CD14-positive monocyte (primary cell): ENCODE data around the gene TOMM22. TPM values are rescaled to one million over a fixed set of nuclear protein-coding genes. Genes with fewer than 3 reads are reported as not detected.

ENCODE experiments used
- DNase-seq, 3 donors: peaks; one replicate each; pipeline ENCODE4 v3.0.0-alpha.2; 2011 to 2022
- H2AFZ ChIP-seq: 2 replicates; pipeline ENCODE4 v1.6.0; 2012; ENCODE audit warnings: mild to moderate bottlenecking, low read depth, low read length, inconsistent platforms; ENCODE audit not compliant: insufficient read depth, poor library complexity, severe bottlenecking
- H3K27ac ChIP-seq, 2 donors: 1 replicate in 1 of 2; 2 replicates in 1 of 2; pipeline ENCODE4 v1.5.1; 2012 to 2013; ENCODE audit warnings: low read length in 2 of 2, control low read depth in 1 of 2, inconsistent platforms in 1 of 2, low read depth in 1 of 2, mild to moderate bottlenecking in 1 of 2
- H3K27me3 ChIP-seq, 2 donors: one replicate each; pipeline versions ENCODE4 v1.6.0 to v1.6.1; 2011 to 2013; ENCODE audit warnings: low read length in 2 of 2; ENCODE audit not compliant: control insufficient read depth in 2 of 2, insufficient read depth in 2 of 2
- H3K36me3 ChIP-seq, 2 donors: replicated peaks in 1 of 2; 1 replicate in 1 of 2; 2 replicates in 1 of 2; pipeline versions ENCODE4 v1.5.1 to v1.6.1; 2012 to 2013; ENCODE audit warnings: low read length in 2 of 2, control low read depth in 1 of 2, inconsistent platforms in 1 of 2, mild to moderate bottlenecking in 1 of 2; ENCODE audit not compliant: insufficient read depth in 2 of 2, control insufficient read depth in 1 of 2
- H3K4me1 ChIP-seq, 2 donors: 1 replicate in 1 of 2; 2 replicates in 1 of 2; pipeline versions ENCODE4 v1.5.1 to v1.6.1; 2012 to 2013; ENCODE audit warnings: low read length in 2 of 2, control low read depth in 1 of 2, inconsistent platforms in 1 of 2, mild to moderate bottlenecking in 1 of 2, moderate library complexity in 1 of 2; ENCODE audit not compliant: insufficient read depth in 2 of 2, control insufficient read depth in 1 of 2
- H3K4me2 ChIP-seq: replicated peaks from 2 replicates; pipeline ENCODE3; 2012; ENCODE audit warnings: low read length, moderate library complexity, mild to moderate bottlenecking; ENCODE audit not compliant: poor library complexity, severe bottlenecking; ENCODE audit errors: extremely low read depth
- H3K4me3 ChIP-seq, 3 experiments: fragments of 200-600 bp in 1 of 3; sonication (generic) in 1 of 3; replicated peaks in 1 of 3; 1 replicate in 2 of 3; 2 replicates in 1 of 3; pipeline ENCODE4 v1.5.1; 2011 to 2013; ENCODE audit warnings: low read length in 3 of 3, mild to moderate bottlenecking in 3 of 3, control low read depth in 2 of 3, low read depth in 2 of 3, inconsistent platforms in 1 of 3, moderate library complexity in 1 of 3
- H3K79me2 ChIP-seq: 2 replicates; pipeline ENCODE4 v1.6.0; 2012; ENCODE audit warnings: mild to moderate bottlenecking, control low read depth, inconsistent platforms, low read length, moderate library complexity; ENCODE audit not compliant: insufficient read depth
- H3K9ac ChIP-seq: 2 replicates; pipeline ENCODE4 v1.6.0; 2017; ENCODE audit warnings: low read length, mild to moderate bottlenecking; ENCODE audit not compliant: insufficient read depth, poor library complexity, severe bottlenecking
- H3K9me3 ChIP-seq, 2 donors: replicated peaks in 1 of 2; 1 replicate in 1 of 2; 2 replicates in 1 of 2; pipeline versions ENCODE4 v1.5.1 to v1.6.1; 2012 to 2013; ENCODE audit warnings: low read length in 2 of 2, control low read depth in 1 of 2; ENCODE audit not compliant: control insufficient read depth in 1 of 2, insufficient read depth in 1 of 2
- H4K20me1 ChIP-seq: 2 replicates; pipeline ENCODE4 v1.6.0; 2012; ENCODE audit warnings: mild to moderate bottlenecking, low read length, control low read depth, moderate library complexity; ENCODE audit not compliant: insufficient read depth
- H3K27ac Mint-ChIP-seq, 7 donors: one replicate each; pipeline ENCODE4 v1.8.0; 2020; ENCODE audit warnings: mild to moderate bottlenecking in 7 of 7, mixed read lengths in 7 of 7, moderate library complexity in 6 of 7, inconsistent platforms in 2 of 7
- H3K27me3 Mint-ChIP-seq, 3 donors: one replicate each; pipeline ENCODE4 v1.8.0; 2021 to 2022; ENCODE audit warnings: low read depth in 3 of 3, mild to moderate bottlenecking in 3 of 3, mixed read lengths in 3 of 3, moderate library complexity in 3 of 3, inconsistent platforms in 1 of 3
- H3K36me3 Mint-ChIP-seq, 2 donors: one replicate each; pipeline ENCODE4 v1.8.0; 2020; ENCODE audit warnings: mixed read lengths in 2 of 2, inconsistent platforms in 1 of 2, mild to moderate bottlenecking in 1 of 2
- H3K4me1 Mint-ChIP-seq: one replicate; pipeline ENCODE4 v1.8.0; 2020; ENCODE audit warnings: mild to moderate bottlenecking, mixed read lengths
- H3K4me3 Mint-ChIP-seq, 2 donors: one replicate each; pipeline ENCODE4 v1.8.0; 2020; ENCODE audit warnings: mild to moderate bottlenecking in 2 of 2, mixed read lengths in 2 of 2, moderate library complexity in 1 of 2
- H3K9me3 Mint-ChIP-seq, 7 donors: one replicate each; pipeline ENCODE4 v1.8.0; 2020 to 2022; ENCODE audit warnings: mixed read lengths in 7 of 7, mild to moderate bottlenecking in 6 of 7, moderate library complexity in 6 of 7, inconsistent platforms in 2 of 7
- WGBS: methylation state at CpG from one replicate; pipeline ENCODE4 v1.1.5; 2013; ENCODE audit warnings: missing lambda C conversion rate; ENCODE audit not compliant: insufficient coverage; 5-methylcytosine and 5-hydroxymethylcytosine counted together
- intact Hi-C, 2 donors: fragments of 100-400 bp; cut with micrococcal nuclease; formaldehyde crosslinking; loops; one replicate each; pipeline versions ENCODE4 v1.15.0 to v1.15.1; 2023
- polyA plus RNA-seq, 3 donors: library from polyadenylated mRNA; depleted of rRNA in 1 of 3; unstranded in 2 of 3; stranded (reverse) in 1 of 3; fragments of 300-500 nt in 2 of 3; fragments of >200 nt in 1 of 3; fragmentation: Illumina TruSeq in 2 of 3; gene quantifications; 1 replicate in 2 of 3; 2 replicates in 1 of 3; pipeline ENCODE4 v1.2.3, GENCODE V29; 2012 to 2021
- TF ChIP-seq, protein P1 (sequence below): fragments of 200-600 bp; IDR thresholded peaks from one replicate; pipeline ENCODE4 v1.8.0; 2022; ENCODE audit warnings: antibody characterized with exemption, mild to moderate bottlenecking

TOMM22 gene
- polyA plus RNA-seq, 3 donors = 31.9 to 71.4 (median 58.0) TPM

DNA sequence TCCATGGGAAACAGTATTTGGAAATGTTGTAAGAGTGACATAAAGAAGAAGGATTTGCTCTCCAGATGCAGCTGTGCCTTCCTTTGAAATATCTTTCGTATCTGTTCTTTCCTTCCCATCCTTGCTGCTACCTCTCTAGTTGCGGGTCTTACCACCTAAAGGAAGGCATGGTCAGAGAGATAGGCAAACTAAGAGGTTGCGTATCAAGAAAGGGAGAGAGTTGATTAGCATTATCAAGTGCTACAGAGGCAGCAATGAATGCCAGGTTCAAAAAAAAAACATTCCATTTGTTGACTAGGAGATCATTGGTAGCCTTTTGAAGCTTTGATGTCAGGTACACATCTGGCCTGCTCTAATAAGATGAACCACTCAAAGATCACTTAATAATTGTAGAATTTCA lies 28.6 kb downstream of the TOMM22 start:
- DNase-seq = no peak
- WGBS = 100% methylated on average over 1 of the region's 3 CpGs
- H3K27me3 ChIP-seq = no peaks in the 10 kb centered on the region
- Mint-ChIP-seq H3K4me1 (peaks cover 63% of the 10 kb centered on the region), H3K27ac (peak overlapping the region in 1 of 7 donors; percentile 55), H3K36me3 (peaks cover 34 to 51% of the 10 kb centered on the region in 2 donors), H3K27me3 (peaks cover 0 to 2% (median 0%) of the 10 kb centered on the region in 3 donors), H3K9me3 (no peaks in the 10 kb centered on the region), H3K4me3 (no peak overlapping the region)
- no peak overlapping the region for H3K9ac ChIP-seq
- no peak overlapping the region for H2AFZ ChIP-seq
- H3K9me3 ChIP-seq = no peaks in the 10 kb centered on the region
- TF ChIP-seq, protein P1, sequence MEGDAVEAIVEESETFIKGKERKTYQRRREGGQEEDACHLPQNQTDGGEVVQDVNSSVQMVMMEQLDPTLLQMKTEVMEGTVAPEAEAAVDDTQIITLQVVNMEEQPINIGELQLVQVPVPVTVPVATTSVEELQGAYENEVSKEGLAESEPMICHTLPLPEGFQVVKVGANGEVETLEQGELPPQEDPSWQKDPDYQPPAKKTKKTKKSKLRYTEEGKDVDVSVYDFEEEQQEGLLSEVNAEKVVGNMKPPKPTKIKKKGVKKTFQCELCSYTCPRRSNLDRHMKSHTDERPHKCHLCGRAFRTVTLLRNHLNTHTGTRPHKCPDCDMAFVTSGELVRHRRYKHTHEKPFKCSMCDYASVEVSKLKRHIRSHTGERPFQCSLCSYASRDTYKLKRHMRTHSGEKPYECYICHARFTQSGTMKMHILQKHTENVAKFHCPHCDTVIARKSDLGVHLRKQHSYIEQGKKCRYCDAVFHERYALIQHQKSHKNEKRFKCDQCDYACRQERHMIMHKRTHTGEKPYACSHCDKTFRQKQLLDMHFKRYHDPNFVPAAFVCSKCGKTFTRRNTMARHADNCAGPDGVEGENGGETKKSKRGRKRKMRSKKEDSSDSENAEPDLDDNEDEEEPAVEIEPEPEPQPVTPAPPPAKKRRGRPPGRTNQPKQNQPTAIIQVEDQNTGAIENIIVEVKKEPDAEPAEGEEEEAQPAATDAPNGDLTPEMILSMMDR = no peak
- peaks cover under 1 to 39% of the 10 kb centered on the region in 2 donors for H3K36me3 ChIP-seq
- H3K79me2 ChIP-seq = peaks cover 97% of the 10 kb centered on the region
- no peak overlapping the region for H3K27ac ChIP-seq
- intact Hi-C loops = no loop called here
- H3K4me1 ChIP-seq = peaks cover 30 to 43% of the 10 kb centered on the region in 2 donors
- H3K4me3 ChIP-seq = no peak overlapping the region
- H4K20me1 ChIP-seq = peaks cover 90% of the 10 kb centered on the region
- H3K4me2 ChIP-seq = no peak overlapping the region

DNA sequence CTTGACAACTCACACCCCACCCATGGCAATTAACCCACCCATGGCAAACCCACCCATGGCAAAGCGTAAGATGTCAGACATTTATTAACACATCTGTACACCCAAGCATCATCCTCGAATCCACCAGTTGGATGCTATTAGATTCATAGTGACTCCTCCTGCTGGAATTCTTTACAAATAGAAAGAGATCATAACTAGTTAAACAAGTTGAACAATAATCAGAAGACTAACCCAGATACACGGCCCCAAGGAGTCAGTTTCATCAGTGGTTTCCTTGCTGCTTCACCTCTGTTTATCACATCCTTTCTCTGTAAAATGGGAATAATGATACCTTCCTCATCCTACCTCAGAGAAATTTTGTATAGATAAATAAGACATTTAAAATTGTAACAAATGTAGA lies 29.1 kb downstream of the TOMM22 start:
- Histone ChIP-seq H3K9me3 (no peaks in the 10 kb centered on the region), H3K9ac (no peak overlapping the region), H3K4me3 (no peak overlapping the region), H3K79me2 (peaks cover 100% of the 10 kb centered on the region), H3K27ac (no peak overlapping the region), H3K27me3 (no peaks in the 10 kb centered on the region), H3K36me3 (peaks cover 6 to 44% of the 10 kb centered on the region in 2 donors), H4K20me1 (peaks cover 95% of the 10 kb centered on the region), H3K4me2 (no peak overlapping the region), H3K4me1 (peaks cover 30 to 43% of the 10 kb centered on the region in 2 donors), H2AFZ (no peak overlapping the region)
- H3K4me1 Mint-ChIP-seq = peaks cover 64% of the 10 kb centered on the region
- no CpG with 5 or more reads among the region's 3 CpGs for WGBS
- H3K36me3 Mint-ChIP-seq = peaks cover 39 to 55% of the 10 kb centered on the region in 2 donors
- H3K9me3 Mint-ChIP-seq = no peaks in the 10 kb centered on the region
- no peak overlapping the region for H3K4me3 Mint-ChIP-seq
- no peak overlapping the region for H3K27ac Mint-ChIP-seq
- TF ChIP-seq, protein P1 = no peak
- DNase-seq = no peak
- H3K27me3 Mint-ChIP-seq = peaks cover 0 to 2% (median 0%) of the 10 kb centered on the region in 3 donors
- intact Hi-C loops = no loop called here
